Measurements from ENCODE around the gene PATL2.
"Not testable (repeated sequence)": the region's sequence is repeated elsewhere in the genome, so short reads cannot be mapped to it uniquely, and the experiment has no call there.

Gene PATL2

DNA sequence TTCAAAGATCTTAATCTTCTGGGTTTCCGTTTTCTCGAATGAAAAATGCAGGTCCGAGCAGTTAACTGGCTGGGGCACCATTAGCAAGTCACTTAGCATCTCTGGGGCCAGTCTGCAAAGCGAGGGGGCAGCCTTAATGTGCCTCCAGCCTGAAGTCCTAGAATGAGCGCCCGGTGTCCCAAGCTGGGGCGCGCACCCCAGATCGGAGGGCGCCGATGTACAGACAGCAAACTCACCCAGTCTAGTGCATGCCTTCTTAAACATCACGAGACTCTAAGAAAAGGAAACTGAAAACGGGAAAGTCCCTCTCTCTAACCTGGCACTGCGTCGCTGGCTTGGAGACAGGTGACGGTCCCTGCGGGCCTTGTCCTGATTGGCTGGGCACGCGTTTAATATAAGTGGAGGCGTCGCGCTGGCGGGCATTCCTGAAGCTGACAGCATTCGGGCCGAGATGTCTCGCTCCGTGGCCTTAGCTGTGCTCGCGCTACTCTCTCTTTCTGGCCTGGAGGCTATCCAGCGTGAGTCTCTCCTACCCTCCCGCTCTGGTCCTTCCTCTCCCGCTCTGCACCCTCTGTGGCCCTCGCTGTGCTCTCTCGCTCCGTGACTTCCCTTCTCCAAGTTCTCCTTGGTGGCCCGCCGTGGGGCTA, at the start of gene PATL2, which contains the start of gene B2M:
PATL2 (minus strand) TSS at position 228 of the 647 bp plus-strand sequence. CDS start 34,833 bp downstream, outside the sequence.
B2M (plus strand) TSS at position 422 of the 647 bp plus-strand sequence; CDS start at position 452, 30 bp downstream.
- DNase-seq (ENCODE audit: low read depth): peak; percentile 94

DNA sequence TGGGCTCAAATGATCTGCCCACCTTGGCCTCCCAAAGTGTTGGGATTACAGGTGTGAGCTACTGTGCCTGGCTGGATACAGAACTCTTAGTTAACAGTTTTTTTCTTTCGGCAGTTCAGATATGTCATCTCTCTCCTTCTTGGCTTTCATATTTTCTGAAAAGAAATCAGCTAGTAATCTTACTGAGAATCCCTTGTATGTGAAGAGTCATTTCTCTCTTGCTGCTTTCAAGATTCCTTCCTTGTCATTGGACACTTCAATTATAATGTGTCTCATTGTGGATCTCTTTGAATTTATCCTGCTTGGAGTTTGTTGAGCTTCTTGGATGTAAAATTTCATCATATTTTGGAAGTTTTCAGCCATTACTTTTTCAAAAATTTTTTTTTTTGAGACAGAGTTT, 42.2 kb upstream of the PATL2 start:
- no peak for DNase-seq (ENCODE audit: low read depth)

DNA sequence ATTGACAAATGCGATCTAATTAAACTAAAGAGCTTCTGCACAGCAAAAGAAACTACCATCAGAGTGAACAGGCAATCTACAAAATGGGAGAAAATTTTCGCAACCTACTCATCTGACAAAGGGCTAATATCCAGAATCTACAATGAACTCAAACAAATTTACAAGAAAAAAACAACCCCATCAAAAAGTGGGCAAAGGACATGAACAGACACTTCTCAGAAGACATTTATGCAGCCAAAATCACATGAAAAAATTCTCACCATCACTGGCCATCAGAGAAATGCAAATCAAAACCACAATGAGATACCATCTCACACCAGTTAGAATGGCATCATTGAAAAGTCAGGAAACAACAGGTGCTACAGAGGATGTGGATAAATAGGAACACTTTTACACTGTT, 32.3 kb upstream of the PATL2 start:
- not testable (repeated sequence) for DNase-seq (ENCODE audit: low read depth)

DNA sequence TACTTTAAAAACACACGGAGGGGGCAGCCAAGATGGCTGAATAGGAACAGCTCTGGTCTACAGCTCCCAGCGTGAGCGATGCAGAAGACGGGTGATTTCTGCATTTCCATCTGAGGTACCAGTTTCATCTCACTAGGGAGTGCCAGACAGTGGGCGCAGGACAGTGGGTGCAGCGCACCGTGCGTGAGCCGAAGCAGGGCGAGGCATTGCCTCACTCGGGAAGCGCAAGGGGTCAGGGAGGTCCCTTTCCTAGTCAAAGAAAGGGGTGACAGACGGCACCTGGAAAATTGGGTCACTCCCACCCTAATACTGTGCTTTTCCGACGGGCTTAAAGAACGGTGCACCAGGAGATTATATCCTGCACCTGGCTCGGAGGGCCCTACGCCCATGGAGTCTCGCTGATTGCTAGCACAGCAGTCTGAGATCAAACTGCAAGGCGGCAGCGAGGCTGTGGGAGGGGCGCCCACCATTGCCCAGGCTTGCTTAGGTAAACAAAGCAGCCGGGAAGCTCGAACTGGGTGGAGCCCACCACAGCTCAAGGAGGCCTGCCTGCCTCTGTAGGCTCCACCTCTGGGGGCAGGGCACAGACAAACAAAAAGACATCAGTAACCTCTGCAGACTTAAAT, 28.2 kb upstream of the PATL2 start:
- not testable (repeated sequence) for DNase-seq (ENCODE audit: low read depth)

DNA sequence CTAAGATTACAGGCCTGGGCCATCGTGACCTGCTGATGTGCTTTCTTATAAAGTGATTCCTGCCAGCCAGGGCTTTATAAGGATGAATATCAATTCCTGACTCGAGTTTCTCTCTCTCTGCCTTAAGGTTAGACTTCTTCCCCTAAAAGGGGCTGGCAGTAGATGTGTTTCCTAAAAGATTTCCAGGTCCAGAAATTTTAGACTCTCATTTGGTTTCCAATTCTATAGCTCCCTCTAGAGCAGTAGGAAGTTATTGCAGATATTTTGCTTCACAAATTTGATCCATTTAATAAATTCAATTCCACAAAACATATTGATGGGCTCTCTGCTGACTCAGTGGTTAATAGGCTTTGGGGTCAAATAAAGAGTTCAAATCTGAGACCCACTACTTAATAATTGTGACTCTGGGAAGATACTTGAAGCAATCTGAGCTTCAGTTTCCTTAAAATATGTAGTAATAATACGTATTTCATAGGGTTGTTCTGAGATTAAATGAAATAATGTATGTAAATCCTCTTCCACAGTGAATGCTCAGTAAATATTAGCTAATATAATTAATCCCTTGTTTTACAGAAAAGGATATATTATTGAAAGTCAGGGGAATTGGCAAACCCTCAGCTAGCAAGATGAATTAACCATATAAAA, 27.3 kb upstream of the PATL2 start:
- no peak for DNase-seq (ENCODE audit: low read depth)

DNA sequence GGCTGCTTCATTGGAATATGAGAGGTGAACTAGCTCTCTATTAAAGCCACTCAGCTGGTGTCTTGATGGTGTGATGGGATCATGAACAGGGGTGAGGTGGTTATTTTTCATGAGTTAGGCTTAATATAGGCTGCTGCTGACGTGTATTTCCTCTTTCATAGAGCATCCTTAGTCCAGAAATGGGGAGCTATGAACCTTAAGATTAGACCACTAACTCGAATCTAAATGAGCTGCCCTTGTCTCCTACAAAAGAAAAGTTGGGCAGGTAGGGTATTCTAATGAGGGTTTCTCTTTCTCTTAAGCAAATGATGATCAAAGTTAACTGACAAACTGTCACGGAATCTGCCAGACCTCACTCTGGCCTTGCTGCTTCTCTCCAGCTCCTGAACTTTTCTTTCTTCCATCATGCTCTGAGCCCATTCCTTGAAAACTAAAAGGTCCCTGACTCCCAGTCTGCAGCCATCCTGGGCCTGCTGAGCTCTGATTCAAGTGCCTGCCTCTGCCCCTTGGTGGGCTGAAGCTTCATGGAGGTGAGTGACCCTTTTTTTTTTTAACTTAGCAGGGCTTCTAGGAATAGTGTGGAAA, 25.1 kb upstream of the PATL2 start, which contains the start of gene TRIM69:
TRIM69 (plus strand) TSS at position 348 of the 585 bp plus-strand sequence; CDS start at position 525, 177 bp downstream.
- no peak for DNase-seq (ENCODE audit: low read depth)

DNA sequence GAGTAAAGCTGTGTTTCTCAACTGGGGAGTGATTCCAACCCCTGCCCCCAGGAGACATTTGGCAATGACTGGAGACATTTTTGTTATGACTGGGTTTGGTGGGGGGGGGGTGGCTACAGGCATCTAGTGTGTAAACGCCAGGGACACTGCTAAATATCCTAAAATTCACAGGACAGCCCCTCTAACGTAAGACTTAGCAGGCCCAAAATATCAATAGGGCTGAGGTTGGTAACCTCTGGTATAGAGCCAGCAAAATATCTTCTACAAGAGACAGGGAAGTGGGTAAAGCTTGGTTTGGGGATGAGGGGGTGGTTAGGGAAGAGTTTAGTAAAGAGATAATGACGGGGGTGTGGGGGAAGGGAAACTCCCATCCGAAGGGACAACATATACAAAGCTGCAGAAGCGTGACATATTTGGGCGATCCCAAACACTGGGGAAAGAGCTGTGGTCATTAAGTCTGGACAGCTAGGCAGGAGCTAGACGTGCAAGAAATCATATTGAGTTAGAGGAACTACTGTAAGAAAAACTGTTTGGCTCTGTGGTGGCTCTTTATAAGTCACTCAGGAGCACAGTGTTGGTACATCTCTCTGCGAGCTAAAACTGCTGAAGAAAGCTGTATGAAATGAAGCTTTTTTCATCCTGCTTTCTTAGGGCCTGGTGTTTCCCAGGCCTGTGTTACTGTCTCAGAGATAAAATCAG, 24.5 kb upstream of the PATL2 start:
- DNase-seq (ENCODE audit: low read depth): no peak

DNA sequence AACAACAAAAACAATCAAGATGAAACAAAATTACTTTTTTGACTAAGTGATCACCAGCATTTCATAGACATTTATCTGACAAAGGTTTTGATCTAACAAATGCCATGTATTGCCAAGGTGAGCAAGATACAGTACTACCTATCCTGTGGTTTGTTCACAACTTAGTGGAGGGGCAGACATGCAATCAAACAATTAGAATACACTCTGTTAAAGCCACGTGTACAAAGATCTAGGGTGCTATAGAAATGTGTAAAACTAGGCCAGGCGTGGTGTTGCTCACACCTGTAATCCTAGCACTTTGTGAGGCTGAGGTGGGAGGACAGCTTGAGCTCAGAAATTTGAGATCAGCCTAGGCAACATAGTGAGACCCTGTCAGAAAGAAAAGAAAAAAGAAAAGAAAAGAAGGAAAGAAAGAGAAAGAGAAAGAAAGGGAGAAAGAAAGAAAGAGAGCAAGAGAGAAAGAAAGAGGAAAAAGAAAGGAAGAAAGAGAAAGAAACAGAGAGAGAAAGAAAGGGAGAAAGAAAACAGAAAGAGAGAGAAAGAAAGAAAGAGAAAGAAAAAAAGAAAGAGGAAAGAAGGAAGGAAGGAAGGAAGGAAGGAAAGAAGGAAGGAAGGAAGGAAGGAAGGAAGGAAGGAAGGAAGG, 23.8 kb upstream of the PATL2 start:
- DNase-seq (ENCODE audit: low read depth): no peak

DNA sequence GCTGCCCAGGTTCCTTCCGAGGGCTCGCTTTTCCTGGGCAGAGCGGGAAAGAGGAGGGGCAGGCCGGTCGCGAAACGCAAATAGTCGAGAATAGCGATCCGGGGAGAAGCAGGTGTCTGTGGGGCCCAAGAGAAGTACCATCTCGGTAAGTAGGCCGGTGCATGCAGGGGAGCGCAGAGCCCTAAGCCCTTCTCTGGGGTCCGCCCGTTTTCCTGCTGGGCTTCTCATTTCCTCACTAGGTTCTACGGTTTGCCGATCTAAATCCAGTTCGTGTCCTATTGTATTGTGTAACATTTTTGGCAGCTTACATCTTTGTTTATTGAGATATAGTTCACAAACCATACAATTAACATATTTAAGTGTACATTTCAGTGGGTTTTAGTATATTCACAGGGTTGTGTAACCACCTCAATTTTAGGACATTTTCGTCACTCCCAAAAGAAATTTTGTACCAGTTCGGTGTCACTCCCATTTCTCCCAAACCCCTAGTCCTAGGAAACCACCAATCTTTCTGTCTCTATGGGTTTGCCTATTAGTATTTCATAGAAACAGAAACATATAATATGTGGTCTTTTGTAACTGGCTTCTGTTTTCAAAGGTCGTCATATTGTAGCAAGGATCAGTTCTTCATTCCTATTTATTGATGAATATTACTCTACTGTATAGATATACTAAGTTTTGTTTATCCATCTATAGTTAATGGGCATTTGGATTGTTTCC, 18.4 kb upstream of the PATL2 start:
- no peak for DNase-seq (ENCODE audit: low read depth)

DNA sequence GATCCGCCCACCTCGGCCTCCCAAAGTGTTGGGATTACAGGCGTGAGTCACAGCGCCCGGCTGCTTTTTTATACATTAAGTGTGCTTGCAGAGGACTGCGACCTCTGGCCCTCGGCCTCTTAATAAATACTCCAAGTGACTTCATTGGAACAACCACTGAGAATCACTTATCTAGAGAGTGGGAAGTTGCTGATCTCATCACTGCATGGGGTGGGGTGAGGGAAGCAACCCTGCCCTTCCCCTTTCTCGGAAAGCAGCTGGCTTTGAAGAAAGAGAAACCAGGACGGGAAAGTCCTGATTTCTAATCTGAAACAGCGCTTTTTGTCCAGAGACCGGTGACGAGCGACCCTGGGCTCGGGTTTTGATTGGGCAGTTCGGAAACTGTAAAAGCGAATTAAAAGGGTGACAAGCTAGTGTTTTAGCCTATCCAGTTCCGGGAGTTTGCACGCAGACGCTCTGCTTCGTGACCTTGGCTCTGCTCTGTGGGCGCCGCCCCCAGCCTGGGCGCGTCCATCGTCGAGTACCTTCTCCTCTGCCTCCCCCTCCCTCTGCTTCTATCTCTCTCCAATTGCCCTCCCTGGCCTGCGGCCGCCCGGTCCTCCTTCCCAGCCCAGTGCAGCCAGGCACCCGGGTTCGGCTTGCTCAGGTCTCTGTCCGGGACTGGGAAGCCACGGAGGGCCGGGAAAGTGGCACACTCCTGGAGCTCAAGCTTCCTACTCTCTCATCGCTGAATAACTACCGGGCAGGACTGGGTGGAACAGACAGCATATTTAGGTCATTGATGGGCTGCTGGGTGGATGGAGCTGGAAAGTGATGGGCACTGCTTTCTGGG, 17.7 kb upstream of the PATL2 start:
- DNase-seq (ENCODE audit: low read depth): peak; percentile 95

DNA sequence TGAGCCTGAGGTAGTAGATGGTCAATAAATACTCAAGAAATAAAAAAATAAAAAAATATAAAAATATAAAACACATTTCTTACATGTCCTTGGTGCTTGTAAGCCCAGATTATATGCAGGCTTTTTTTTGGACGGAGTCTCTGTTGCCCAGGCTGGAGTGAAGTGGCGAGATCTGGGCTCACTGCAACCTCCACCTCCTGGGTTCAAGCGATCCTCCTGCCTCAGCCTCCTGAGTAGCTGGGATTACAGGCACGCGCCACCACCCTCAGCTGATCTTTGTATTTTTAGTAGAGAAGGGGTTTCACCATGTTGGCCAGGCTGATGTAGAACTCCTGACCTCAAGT, 17.1 kb upstream of the PATL2 start:
- not testable (repeated sequence) for DNase-seq (ENCODE audit: low read depth)

DNA sequence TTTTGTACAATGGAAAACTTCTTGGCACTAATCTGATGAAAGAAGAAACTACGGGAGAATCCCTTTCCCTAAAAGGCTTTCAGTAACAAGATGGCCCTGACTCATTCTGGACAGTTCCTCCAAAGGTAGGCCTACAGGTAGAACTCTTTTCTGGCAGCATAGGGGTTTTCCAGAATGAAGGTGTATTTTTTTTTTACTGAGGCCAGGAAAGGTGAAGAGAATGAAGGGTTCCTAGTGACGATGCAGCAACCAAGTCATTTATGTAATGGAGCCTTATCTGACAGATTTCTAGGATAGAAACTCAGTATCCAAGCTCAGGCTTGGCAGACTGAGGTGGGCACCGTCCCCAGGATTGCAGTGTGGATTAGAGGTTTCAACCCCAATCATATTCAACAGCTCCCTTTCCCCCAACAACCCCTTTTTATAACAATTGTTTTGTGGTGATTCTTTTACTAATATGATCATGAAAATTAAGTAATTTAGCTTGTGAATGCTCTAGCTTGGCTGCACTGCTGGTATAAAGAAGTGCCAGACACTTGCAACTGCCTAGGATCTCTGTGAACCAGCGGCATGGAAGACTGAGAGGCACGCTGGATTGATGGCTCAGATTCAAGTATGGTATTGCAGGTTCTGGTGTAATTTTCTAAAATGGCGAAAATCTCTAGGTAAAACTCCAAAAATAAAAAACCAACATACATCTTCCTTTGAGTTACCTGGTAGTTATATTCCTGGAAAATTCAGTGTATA, 16.5 kb upstream of the PATL2 start:
- DNase-seq (ENCODE audit: low read depth): no peak

DNA sequence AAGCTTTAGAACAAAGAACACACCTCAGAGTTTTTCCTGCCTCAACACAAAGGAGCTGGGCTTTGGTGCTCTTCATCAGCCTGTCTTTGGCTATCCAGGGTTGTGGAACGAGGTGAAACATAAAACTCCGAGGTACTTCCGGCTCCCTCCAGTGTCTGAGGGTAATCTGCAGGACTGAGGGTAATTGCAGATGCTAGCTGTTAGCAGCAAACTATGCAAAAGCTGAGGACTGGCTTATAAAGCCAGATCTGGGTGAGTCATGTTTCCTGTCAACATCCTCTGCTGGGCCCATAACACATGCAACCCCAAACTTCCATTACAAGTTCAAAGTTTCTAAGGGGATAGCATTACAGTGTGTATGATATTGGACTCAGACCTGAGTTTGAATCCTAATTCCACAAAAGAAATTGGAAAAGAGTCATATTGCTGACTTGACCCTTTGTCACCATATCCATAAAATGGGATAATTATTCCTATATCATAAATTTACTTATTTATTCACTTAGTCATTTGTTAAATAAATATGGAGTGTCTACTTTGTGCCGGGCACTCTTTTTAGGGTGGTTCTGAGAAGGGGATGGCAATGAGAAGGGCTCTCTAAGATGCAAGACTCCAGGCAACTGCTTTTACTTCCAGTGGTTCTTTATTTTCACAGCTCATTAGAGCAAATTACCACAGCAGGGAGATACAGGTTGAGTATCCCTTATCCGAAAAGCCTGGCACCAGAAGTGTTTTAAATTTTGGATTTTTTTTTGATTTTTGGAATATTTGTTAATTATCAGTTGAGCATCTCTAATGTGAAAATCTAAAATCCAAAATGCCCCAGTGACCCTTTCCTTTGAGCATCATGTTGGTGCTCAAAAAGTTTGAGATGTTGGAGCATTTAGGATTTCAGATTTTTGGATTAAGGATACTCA, 15.7 kb upstream of the PATL2 start:
- peak; percentile 69 for DNase-seq (ENCODE audit: low read depth)

DNA sequence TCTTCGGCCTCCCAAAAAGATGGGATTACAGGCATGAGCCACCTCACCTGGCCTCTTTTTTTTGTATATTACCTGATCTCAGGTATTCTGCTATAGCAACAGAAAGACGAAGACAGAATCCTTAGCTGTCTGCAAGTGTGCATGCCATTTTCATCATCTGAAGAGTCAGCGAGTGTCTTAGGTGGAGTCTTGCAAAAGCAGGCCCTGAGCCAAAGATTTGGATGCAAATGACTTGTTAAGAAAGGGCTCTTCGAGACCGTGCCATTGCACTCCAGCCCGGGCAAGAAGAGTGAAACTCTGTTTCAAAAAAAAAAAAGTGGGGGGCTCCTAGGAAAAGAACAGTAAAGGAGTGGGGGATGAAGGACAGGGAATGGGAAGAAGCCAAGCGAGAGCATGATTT, 15.0 kb upstream of the PATL2 start:
- DNase-seq (ENCODE audit: low read depth): no peak

DNA sequence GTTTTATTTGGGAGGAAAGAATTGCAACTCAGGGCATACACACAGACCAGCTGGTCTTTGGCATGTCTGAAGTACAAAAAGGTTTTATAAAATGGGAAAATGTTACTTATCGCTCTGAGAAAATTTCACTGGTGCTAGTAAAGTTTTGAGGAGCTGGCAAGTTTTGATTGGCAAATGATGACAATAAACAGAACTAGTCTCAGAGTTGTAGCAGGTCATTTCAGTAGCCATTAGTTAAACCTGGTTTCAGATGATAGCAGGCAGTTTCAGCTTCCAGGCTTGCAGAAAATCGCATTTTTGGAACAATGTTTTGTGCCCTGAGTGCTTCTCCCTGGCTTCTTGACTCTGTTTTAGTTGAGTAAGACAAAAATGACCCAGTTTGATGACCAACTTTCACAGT, 10.9 kb upstream of the PATL2 start:
- no peak for DNase-seq (ENCODE audit: low read depth)

DNA sequence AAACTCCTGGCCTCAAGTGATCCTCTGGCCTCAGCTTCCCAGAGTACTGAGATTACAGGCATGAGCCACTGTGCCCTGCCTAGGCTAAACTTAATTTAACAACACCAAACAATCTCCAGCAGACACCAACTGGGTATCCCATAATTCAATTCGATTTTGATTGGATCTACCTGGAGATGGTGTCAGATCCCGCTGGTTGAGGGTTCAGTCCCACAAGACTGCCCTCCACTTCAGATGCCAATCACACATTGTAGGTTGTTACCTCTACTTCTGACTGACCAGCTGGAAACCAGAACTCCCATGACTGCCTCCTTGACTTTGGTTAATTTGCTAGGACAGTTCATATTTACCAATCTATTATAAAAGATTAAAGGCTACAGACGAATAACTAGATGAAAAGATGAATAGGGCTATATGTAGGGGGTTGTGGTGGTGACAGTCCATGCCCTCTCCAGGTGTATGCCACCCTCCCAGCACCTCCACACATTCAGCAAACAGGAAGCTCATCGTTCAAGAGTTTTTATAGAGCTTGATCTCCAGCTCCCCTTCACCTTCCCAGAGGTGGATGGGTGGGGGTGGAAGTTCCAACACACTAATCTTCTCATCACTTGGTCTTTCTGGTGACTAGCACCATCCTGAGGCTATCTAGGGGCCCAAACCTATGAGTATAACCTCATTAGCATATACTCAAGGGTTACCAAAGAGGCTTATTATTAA, 9.5 kb upstream of the PATL2 start:
- no peak for DNase-seq (ENCODE audit: low read depth)

DNA sequence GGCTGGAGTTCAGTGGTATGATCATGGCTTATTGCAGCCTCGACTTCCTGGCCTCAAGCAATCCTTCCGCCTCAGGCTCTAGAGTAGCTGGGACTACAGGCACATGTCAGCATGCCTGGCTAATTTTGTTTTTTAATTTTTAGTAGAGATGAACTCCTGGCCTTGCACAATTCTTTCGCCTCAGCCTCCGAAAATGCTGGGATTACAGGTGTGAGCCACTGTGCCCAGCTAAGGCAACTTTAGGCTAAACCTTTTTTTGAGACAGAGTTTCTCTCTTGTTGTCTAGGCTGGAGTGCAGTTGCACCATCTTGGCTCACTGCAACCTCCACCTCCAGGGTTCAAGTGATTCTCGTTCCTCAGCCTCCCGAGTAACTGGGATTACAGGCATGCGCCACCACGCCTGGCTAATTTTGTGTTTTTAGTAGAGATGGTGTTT, 8.9 kb upstream of the PATL2 start:
- DNase-seq (ENCODE audit: low read depth): not testable (repeated sequence)

Data from activated T-cell treated with anti-CD3 and anti-CD28 coated beads for 24 hours (primary cell).